Ishikawa (cell line): ENCODE results near the gene FRAS1.

Experiments
- CEBPB ChIP-seq: IDR thresholded peaks from 2 replicates; pipeline ENCODE4 v1.6.1; 2012
- CREB1 ChIP-seq: IDR thresholded peaks from 2 replicates; pipeline ENCODE4 v1.6.1; 2012; ENCODE audit warnings: low read depth
- EGR1 ChIP-seq: IDR thresholded peaks from 2 replicates; pipeline ENCODE4 v1.6.1; 2012
- EP300 ChIP-seq: IDR thresholded peaks from 2 replicates; pipeline ENCODE4 v1.6.1; 2012; ENCODE audit warnings: borderline replicate concordance
- FOXM1 ChIP-seq: IDR thresholded peaks from 2 replicates; pipeline ENCODE4 v1.6.1; 2012; ENCODE audit warnings: low read depth, borderline replicate concordance
- MAX ChIP-seq: IDR thresholded peaks from 2 replicates; pipeline ENCODE4 v1.6.1; 2012
- NFIC ChIP-seq: IDR thresholded peaks from 2 replicates; pipeline ENCODE4 v1.6.1; 2012
- RAD21 ChIP-seq: IDR thresholded peaks from 2 replicates; pipeline ENCODE4 v1.6.1; 2012; ENCODE audit warnings: low read depth
- REST ChIP-seq: IDR thresholded peaks from 2 replicates; pipeline ENCODE4 v1.6.1; 2012; ENCODE audit warnings: low read depth, mild to moderate bottlenecking
- TAF1 ChIP-seq: IDR thresholded peaks from 2 replicates; pipeline ENCODE4 v1.6.1; 2012; ENCODE audit warnings: low read depth, mild to moderate bottlenecking
- TCF12 ChIP-seq: IDR thresholded peaks from 2 replicates; pipeline ENCODE4 v1.6.1; 2012; ENCODE audit warnings: low read depth
- TEAD4 ChIP-seq: IDR thresholded peaks from 2 replicates; pipeline ENCODE4 v1.6.1; 2012
- USF1 ChIP-seq: IDR thresholded peaks from 2 replicates; pipeline ENCODE4 v1.6.1; 2012
- YY1 ChIP-seq: IDR thresholded peaks from 2 replicates; pipeline ENCODE4 v1.6.1; 2012; ENCODE audit warnings: low read depth
- ZBTB7A ChIP-seq: IDR thresholded peaks from 2 replicates; pipeline ENCODE4 v1.6.1; 2012; ENCODE audit warnings: low read depth

FRAS1 gene

GRCh38 chr4:78410225-78410624 is 353.1 kb downstream of the FRAS1 start:
- TF ChIP-seq FOXM1: no peak
- no peak for TF ChIP-seq RAD21
- TF ChIP-seq NFIC: no peak
- no peak for TF ChIP-seq CEBPB
- TF ChIP-seq EP300: no peak
- no peak for TF ChIP-seq TEAD4
- TF ChIP-seq MAX: no peak
- TF ChIP-seq YY1: no peak
- no peak for TF ChIP-seq TAF1
- no peak for TF ChIP-seq CREB1
- TF ChIP-seq EGR1: no peak
- TF ChIP-seq ZBTB7A: no peak
- no peak for TF ChIP-seq REST
- TF ChIP-seq TCF12: no peak
- TF ChIP-seq USF1: no peak

GRCh38 chr4:78410676-78411075 is 353.6 kb downstream of the FRAS1 start:
- TF ChIP-seq CREB1 (no peak), CEBPB (no peak), EP300 (no peak), NFIC (no peak), FOXM1 (no peak), TEAD4 (no peak), ZBTB7A (no peak)

DNA sequence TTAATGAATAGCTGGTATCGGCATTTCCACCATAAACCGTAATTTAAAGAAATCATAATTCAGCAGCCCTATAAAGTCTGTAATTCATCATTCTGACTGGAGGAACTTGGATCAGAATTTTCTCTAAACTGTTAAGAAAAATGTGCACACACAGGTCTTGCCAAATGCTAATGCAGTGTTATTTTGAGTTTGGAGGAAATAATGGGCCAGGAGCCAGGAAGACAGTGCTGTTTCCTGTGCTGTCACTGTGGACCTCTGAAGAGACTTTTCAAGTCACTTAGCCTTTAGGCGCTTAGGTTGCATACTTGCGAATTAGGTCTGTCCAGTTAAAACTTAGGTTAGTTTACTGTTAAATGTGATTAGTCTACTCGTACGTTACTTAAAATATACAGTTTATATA is 357.0 kb downstream of the FRAS1 start:
- TF ChIP-seq FOXM1 (no peak), RAD21 (no peak)

DNA sequence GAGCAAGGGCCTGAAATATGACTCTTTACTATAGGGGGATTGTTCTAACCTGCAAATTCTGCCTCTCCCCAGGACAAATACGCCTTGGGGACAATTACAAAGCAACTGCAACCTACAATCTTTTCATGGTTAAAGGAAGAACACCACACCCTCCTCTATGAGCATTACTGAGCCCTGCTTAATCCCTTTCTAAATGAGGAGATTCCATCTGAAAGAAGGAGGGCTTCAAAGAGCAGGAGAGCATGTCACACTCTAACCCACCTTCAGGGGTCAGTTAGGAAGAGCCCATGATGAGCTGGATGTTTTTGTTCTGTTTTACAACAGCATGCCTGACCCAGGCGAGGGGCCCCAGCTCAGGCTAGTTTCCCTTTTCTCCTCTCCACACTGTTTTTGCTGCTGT is 360.5 kb downstream of the FRAS1 start:
- no peak for TF ChIP-seq RAD21
- TF ChIP-seq FOXM1: no peak
- no peak for TF ChIP-seq TCF12
- no peak for TF ChIP-seq ZBTB7A
- no peak for TF ChIP-seq TAF1
- TF ChIP-seq REST: no peak
- no peak for TF ChIP-seq CEBPB
- no peak for TF ChIP-seq YY1
- TF ChIP-seq USF1: no peak
- TF ChIP-seq NFIC: no peak
- TF ChIP-seq TEAD4: no peak
- no peak for TF ChIP-seq CREB1
- TF ChIP-seq MAX: no peak

DNA sequence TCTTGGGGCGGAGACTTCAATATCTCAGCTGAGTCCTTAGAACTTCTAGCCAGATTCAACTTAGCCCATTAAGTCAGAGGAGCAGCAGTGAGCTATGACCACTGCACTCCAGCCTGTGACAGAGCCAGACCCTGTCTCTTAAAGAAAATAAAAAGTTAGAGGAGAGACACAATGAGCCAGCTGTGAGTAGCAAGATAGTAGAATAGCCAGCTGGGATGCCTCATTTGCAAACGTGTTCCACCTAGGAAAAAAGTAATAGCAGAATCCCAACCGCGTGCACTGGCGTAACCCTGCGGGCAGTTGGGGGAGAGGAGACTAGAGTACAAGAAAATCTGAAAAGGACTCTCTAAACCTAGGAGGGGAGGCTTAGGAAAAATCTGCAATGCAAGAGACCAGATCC is 361.3 kb downstream of the FRAS1 start:
- TF ChIP-seq FOXM1 (no peak), EGR1 (no peak), REST (no peak), USF1 (no peak), MAX (no peak), YY1 (no peak), EP300 (no peak), CREB1 (no peak), RAD21 (no peak), CEBPB (no peak), NFIC (no peak), ZBTB7A (no peak), TEAD4 (no peak)
